Endothelial cell (in vitro differentiated cells): ENCODE data around the gene CDH16. TPM values are rescaled to one million over a fixed set of nuclear protein-coding genes. Genes with fewer than 3 reads are reported as not detected.

Source experiments
- DNase-seq: peaks from one replicate; pipeline ENCODE4 v3.0.0; 2021; ENCODE audit warnings: low spot score
- H3K27ac Mint-ChIP-seq: one replicate; pipeline ENCODE4 v1.8.0; 2021; ENCODE audit warnings: mixed read lengths, inconsistent platforms; ENCODE audit not compliant: unreplicated experiment
- H3K27me3 Mint-ChIP-seq: one replicate; pipeline ENCODE4 v1.8.0; 2021; ENCODE audit warnings: mild to moderate bottlenecking, moderate library complexity, mixed read lengths, inconsistent platforms; ENCODE audit not compliant: unreplicated experiment
- H3K36me3 Mint-ChIP-seq: one replicate; pipeline ENCODE4 v1.8.0; 2021; ENCODE audit warnings: mild to moderate bottlenecking, low read depth, mixed read lengths, inconsistent platforms; ENCODE audit not compliant: unreplicated experiment
- H3K4me1 Mint-ChIP-seq: one replicate; pipeline ENCODE4 v1.8.0; 2021; ENCODE audit warnings: mild to moderate bottlenecking, mixed read lengths, inconsistent platforms; ENCODE audit not compliant: unreplicated experiment
- H3K4me3 Mint-ChIP-seq: one replicate; pipeline ENCODE4 v1.8.0; 2021; ENCODE audit warnings: mild to moderate bottlenecking, mixed read lengths, inconsistent platforms; ENCODE audit not compliant: unreplicated experiment
- H3K9me3 Mint-ChIP-seq: one replicate; pipeline ENCODE4 v1.8.0; 2021; ENCODE audit warnings: mixed read lengths, inconsistent platforms; ENCODE audit not compliant: unreplicated experiment
- total RNA-seq: library from RNA; stranded (reverse); fragmentation: NEBNext Ultra II Directional; extraction: Animal tissue kit (Norgen Biotek cat#: 25700); gene quantifications from one replicate; pipeline ENCODE4 v1.2.1, GENCODE V29; 2021; ENCODE audit not compliant: unreplicated experiment
- TF ChIP-seq, protein P1 (sequence below): fragments of 200-600 bp; sonication (generic); IDR thresholded peaks from one replicate; pipeline ENCODE4 v1.5.0; 2021; ENCODE audit warnings: antibody characterized with exemption; ENCODE audit not compliant: unreplicated experiment

Gene CDH16
- total RNA-seq, 1 donor from 2014 or later: not detected

DNA sequence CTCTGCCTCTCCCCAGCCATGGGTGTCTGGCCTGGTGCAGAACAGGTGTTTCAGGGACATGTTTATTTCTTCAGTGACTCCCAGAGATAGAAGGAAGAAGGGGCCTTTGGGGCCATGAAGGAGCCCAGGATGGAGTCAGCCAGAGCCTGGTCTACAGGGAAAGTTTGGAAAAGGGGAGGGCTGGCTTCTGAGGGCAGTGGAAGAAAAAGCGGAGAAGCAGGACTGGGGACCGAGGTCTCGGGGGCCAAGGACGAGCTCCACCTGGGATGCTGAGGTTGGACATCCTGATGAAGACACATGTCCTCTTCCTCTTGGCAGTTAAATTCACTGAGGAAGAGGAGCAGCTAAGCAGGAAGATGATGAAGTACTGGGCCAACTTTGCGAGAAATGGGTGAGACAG lies 24.3 kb upstream of the CDH16 start:
- Mint-ChIP-seq H3K27me3 (peaks cover 6% of the 10 kb centered on the region), H3K36me3 (peaks cover 19% of the 10 kb centered on the region), H3K4me3 (no peak overlapping the region), H3K9me3 (no peaks in the 10 kb centered on the region), H3K27ac (no peak overlapping the region), H3K4me1 (peaks cover 5% of the 10 kb centered on the region)
- no peak for DNase-seq
- TF ChIP-seq, protein P1, sequence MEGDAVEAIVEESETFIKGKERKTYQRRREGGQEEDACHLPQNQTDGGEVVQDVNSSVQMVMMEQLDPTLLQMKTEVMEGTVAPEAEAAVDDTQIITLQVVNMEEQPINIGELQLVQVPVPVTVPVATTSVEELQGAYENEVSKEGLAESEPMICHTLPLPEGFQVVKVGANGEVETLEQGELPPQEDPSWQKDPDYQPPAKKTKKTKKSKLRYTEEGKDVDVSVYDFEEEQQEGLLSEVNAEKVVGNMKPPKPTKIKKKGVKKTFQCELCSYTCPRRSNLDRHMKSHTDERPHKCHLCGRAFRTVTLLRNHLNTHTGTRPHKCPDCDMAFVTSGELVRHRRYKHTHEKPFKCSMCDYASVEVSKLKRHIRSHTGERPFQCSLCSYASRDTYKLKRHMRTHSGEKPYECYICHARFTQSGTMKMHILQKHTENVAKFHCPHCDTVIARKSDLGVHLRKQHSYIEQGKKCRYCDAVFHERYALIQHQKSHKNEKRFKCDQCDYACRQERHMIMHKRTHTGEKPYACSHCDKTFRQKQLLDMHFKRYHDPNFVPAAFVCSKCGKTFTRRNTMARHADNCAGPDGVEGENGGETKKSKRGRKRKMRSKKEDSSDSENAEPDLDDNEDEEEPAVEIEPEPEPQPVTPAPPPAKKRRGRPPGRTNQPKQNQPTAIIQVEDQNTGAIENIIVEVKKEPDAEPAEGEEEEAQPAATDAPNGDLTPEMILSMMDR: no peak

DNA sequence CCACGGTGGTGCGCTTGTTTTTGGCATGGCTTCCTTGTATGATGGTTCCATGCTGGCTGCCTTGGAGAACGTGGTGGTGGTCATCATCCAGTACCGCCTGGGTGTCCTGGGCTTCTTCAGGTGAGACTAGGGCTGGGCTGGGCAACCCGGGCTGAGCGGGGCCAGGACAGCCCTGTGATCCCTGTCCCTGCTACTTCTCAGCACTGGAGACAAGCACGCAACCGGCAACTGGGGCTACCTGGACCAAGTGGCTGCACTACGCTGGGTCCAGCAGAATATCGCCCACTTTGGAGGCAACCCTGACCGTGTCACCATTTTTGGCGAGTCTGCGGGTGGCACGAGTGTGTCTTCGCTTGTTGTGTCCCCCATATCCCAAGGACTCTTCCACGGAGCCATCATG lies 21.6 kb upstream of the CDH16 start:
- H3K27ac Mint-ChIP-seq: no peak overlapping the region
- no peak overlapping the region for H3K4me3 Mint-ChIP-seq
- H3K36me3 Mint-ChIP-seq: peaks cover 27% of the 10 kb centered on the region
- TF ChIP-seq, protein P1: no peak
- DNase-seq: no peak
- peaks cover 14% of the 10 kb centered on the region for H3K4me1 Mint-ChIP-seq
- peaks cover 15% of the 10 kb centered on the region for H3K27me3 Mint-ChIP-seq
- no peaks in the 10 kb centered on the region for H3K9me3 Mint-ChIP-seq

DNA sequence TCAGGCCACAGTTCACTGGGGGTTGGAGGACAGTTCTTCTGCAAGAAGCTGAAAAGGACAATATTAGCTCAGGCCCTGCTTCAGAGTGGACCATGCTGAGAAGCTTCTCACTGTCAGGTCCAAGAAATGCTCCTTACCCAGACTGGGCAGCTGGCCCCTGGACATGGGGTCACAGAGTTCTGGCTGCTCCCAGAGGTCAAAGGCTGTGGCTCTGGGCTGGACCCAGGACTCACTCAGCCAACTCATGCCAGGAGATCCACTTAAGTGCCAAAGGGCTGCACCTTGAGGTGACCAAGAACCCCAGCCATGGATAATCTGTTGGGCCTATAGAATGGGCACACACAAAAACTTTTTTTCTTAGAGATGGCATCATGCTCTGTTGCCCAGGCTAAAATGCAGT lies 20.7 kb upstream of the CDH16 start:
- Mint-ChIP-seq H3K4me1 (peaks cover 14% of the 10 kb centered on the region), H3K27ac (no peak overlapping the region), H3K36me3 (peaks cover 27% of the 10 kb centered on the region), H3K9me3 (no peaks in the 10 kb centered on the region), H3K4me3 (no peak overlapping the region), H3K27me3 (peaks cover 18% of the 10 kb centered on the region)
- no peak for DNase-seq
- TF ChIP-seq, protein P1: no peak

DNA sequence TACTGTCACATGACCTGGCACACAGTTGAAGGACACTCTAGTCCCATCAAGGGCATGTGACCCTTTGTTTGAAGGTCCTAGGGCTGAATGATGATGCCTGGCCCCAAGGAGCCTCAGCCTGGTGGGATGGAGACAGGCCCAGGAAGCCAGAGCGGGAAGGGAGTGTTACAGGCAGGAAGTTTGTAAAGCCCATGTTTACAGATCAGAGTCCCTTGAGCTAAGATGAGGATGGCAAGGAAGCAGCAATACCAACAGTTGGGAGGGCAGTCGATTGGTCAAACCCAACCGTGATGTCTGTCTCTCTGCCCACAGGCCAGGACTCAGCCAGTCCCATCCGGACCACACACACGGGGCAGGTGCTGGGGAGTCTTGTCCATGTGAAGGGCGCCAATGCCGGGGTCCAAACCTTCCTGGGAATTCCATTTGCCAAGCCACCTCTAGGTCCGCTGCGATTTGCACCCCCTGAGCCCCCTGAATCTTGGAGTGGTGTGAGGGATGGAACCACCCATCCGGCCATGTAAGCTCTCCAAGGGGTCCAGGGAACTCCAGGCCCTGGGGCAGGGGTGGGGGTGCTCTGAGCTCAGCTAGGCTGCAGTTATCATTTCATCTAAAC lies 19.1 kb upstream of the CDH16 start:
- Mint-ChIP-seq H3K4me3 (peak overlapping the region; percentile 62), H3K4me1 (peaks cover 24% of the 10 kb centered on the region), H3K27ac (no peak overlapping the region), H3K27me3 (peaks cover 18% of the 10 kb centered on the region), H3K9me3 (no peaks in the 10 kb centered on the region), H3K36me3 (peaks cover 34% of the 10 kb centered on the region)
- TF ChIP-seq, protein P1: no peak
- DNase-seq: no peak

DNA sequence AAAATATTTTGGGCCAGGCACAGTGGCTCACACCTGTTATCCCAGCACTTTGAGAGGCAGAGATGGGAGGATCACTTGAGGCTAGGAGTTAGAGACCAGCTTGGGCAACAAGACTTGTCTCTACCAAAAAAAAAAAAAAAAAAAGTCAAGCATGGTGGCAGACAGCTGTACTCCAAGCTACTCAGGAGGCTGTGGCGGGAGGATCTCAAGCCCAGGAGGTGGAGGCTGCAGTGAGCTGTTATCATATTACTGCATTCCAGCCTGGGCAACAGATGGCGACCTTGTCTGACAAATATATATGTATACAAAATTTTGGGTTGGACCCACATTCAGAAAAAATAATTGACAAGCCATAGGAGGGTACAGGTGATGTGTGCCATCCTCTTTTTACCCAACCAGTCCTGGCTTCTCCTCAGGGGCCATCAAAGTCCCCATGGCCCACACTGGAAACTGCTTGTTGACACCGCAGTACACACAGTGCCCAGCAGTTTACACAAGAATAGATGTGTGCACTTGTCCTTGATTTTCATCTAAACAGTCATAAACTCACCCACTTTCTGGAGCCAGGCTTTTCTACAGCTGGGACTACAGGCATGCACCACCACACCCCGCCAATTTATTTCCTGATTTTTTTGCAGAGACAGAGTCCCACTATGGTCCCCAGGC lies 18.3 kb upstream of the CDH16 start:
- peaks cover 18% of the 10 kb centered on the region for H3K27me3 Mint-ChIP-seq
- peaks cover 25% of the 10 kb centered on the region for H3K4me1 Mint-ChIP-seq
- peak overlapping the region; percentile 62 for H3K4me3 Mint-ChIP-seq
- TF ChIP-seq, protein P1: no peak
- no peaks in the 10 kb centered on the region for H3K9me3 Mint-ChIP-seq
- H3K27ac Mint-ChIP-seq: peak overlapping the region; percentile 42
- H3K36me3 Mint-ChIP-seq: peaks cover 31% of the 10 kb centered on the region
- no peak for DNase-seq
